ENCODE results near the gene IGSF23.

DNA sequence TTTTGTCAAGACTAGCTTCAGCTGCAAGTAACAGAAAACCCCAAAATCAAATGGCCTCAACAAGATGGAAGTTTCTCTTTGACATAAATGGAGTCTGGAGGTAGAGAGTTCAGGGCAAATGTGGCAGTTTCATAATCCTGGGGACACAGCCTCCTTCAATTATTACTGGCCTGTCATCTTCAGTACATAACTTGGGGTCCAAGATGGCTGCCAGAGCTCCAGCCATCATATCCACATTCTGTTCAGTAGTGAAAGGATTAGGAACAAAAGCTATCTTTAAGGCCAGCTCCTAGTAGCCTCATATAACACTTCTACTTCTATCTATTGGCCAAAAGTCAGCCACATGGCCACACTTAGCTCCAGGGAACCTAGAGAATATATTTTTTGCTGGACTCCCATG lies 15.0 kb upstream of the IGSF23 start:
- TF ChIP-seq, protein P1, sequence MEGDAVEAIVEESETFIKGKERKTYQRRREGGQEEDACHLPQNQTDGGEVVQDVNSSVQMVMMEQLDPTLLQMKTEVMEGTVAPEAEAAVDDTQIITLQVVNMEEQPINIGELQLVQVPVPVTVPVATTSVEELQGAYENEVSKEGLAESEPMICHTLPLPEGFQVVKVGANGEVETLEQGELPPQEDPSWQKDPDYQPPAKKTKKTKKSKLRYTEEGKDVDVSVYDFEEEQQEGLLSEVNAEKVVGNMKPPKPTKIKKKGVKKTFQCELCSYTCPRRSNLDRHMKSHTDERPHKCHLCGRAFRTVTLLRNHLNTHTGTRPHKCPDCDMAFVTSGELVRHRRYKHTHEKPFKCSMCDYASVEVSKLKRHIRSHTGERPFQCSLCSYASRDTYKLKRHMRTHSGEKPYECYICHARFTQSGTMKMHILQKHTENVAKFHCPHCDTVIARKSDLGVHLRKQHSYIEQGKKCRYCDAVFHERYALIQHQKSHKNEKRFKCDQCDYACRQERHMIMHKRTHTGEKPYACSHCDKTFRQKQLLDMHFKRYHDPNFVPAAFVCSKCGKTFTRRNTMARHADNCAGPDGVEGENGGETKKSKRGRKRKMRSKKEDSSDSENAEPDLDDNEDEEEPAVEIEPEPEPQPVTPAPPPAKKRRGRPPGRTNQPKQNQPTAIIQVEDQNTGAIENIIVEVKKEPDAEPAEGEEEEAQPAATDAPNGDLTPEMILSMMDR (IDR thresholded peaks at IDR 0.05) = no peak
- TF ChIP-seq EZH2 (IDR thresholded peaks at IDR 0.05) (no peak), EZH2phosphoT487 (IDR thresholded peaks at IDR 0.05) (no peak)
